ENCODE results near the gene NRTN. TPM values are rescaled to one million over a fixed set of nuclear protein-coding genes. Genes with fewer than 3 reads are reported as not detected.
"Not testable (repeated sequence)": the region's sequence is repeated elsewhere in the genome, so short reads cannot be mapped to it uniquely, and the experiment has no call there.

The NRTN gene
- total RNA-seq, 1 experiment from 2014 or later = 0.80 TPM

DNA sequence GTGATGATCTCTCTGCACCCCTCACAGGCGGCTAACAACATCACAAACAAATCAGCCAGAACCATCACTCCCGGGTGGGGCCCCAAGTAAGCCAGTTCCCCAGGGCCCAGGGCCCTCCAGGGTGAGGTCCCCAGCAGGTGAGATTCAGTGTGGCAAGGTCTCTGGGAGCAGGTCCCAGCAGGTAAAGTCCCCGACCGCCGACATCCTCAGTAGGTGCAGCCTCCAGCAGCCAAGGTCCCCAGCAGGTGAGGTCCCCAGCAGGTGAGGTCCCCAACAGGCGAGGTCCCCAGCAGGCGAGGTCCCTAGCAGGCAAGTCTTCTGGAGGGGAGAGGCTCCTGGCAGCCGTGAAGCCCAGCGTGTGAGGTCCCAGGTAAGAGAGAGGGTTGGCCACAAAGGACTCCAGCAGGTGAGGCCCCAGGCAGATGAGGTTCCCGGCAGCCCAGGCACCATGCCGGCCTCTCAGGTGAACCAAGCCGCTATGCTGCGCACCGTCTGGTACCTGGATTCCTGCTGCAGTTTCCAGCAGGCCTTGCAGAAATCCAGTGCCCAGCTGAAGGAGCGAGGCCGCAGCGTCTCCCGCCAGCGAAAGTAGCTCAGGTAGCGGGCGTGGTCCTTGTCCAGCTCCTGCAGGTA lies 38.5 kb downstream of the NRTN start:
- TF ChIP-seq TCF7L2 (IDR thresholded peaks at IDR 0.05; ENCODE audit: low read depth, low read length) = no peak
- TF ChIP-seq SIN3A (IDR thresholded peaks at IDR 0.05; ENCODE audit: borderline replicate concordance, insufficient read depth, low read depth, low read length) = no peak
- TF ChIP-seq, protein P1, sequence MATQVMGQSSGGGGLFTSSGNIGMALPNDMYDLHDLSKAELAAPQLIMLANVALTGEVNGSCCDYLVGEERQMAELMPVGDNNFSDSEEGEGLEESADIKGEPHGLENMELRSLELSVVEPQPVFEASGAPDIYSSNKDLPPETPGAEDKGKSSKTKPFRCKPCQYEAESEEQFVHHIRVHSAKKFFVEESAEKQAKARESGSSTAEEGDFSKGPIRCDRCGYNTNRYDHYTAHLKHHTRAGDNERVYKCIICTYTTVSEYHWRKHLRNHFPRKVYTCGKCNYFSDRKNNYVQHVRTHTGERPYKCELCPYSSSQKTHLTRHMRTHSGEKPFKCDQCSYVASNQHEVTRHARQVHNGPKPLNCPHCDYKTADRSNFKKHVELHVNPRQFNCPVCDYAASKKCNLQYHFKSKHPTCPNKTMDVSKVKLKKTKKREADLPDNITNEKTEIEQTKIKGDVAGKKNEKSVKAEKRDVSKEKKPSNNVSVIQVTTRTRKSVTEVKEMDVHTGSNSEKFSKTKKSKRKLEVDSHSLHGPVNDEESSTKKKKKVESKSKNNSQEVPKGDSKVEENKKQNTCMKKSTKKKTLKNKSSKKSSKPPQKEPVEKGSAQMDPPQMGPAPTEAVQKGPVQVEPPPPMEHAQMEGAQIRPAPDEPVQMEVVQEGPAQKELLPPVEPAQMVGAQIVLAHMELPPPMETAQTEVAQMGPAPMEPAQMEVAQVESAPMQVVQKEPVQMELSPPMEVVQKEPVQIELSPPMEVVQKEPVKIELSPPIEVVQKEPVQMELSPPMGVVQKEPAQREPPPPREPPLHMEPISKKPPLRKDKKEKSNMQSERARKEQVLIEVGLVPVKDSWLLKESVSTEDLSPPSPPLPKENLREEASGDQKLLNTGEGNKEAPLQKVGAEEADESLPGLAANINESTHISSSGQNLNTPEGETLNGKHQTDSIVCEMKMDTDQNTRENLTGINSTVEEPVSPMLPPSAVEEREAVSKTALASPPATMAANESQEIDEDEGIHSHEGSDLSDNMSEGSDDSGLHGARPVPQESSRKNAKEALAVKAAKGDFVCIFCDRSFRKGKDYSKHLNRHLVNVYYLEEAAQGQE (IDR thresholded peaks at IDR 0.05; ENCODE audit: insufficient read depth in 1 of 2, low read depth in 2 of 2, low read length in 1 of 2) = no peak
- TF ChIP-seq POLR2AphosphoS5 (IDR thresholded peaks at IDR 0.05; ENCODE audit: low read depth, low read length) = no peak
- TF ChIP-seq, protein P2, sequence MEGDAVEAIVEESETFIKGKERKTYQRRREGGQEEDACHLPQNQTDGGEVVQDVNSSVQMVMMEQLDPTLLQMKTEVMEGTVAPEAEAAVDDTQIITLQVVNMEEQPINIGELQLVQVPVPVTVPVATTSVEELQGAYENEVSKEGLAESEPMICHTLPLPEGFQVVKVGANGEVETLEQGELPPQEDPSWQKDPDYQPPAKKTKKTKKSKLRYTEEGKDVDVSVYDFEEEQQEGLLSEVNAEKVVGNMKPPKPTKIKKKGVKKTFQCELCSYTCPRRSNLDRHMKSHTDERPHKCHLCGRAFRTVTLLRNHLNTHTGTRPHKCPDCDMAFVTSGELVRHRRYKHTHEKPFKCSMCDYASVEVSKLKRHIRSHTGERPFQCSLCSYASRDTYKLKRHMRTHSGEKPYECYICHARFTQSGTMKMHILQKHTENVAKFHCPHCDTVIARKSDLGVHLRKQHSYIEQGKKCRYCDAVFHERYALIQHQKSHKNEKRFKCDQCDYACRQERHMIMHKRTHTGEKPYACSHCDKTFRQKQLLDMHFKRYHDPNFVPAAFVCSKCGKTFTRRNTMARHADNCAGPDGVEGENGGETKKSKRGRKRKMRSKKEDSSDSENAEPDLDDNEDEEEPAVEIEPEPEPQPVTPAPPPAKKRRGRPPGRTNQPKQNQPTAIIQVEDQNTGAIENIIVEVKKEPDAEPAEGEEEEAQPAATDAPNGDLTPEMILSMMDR (IDR thresholded peaks at IDR 0.05) = no peak
- in situ Hi-C loops (cut with HindIII; ENCODE audit: low pct_unique_long_range_greater_than_20kb, low sequenced_read_pairs) = no loop called here
- BruUV-seq (replicated peaks) = no TSS peak
- H3K27me3 ChIP-seq (ENCODE audit: control insufficient read depth, insufficient read depth, low read length) = no peaks in the 10 kb centered on the region
- H3K36me3 ChIP-seq (ENCODE audit: control insufficient read depth, insufficient read depth, low read length) = no peaks in the 10 kb centered on the region
- intact Hi-C loops (cut with micrococcal nuclease; ENCODE audit: unreplicated experiment) = no loop called here
- no peak for DNase-seq (ENCODE audit: low read depth, low spot score)
- no peak overlapping the region for H3K27ac ChIP-seq (ENCODE audit: low read length)
- H3K4me3 ChIP-seq (ENCODE audit: low read depth in 2 of 2, low read length in 2 of 2) = no peak overlapping the region
- ChIA-PET CTCF (interaction anchor here (1.3 kb wide), 1 partner anchor 20 kb away, joined by 3 read pairs; no protein-coding TSS in a partner anchor), POLR2A (no interaction called here)
- ATAC-seq = no peak
- no peaks in the 10 kb centered on the region for H3K4me1 ChIP-seq (ENCODE audit: control insufficient read depth, insufficient read depth, low read length)
- H3K9me3 ChIP-seq (ENCODE audit: control insufficient read depth, insufficient read depth, low read depth, low read length) = no peaks in the 10 kb centered on the region

DNA sequence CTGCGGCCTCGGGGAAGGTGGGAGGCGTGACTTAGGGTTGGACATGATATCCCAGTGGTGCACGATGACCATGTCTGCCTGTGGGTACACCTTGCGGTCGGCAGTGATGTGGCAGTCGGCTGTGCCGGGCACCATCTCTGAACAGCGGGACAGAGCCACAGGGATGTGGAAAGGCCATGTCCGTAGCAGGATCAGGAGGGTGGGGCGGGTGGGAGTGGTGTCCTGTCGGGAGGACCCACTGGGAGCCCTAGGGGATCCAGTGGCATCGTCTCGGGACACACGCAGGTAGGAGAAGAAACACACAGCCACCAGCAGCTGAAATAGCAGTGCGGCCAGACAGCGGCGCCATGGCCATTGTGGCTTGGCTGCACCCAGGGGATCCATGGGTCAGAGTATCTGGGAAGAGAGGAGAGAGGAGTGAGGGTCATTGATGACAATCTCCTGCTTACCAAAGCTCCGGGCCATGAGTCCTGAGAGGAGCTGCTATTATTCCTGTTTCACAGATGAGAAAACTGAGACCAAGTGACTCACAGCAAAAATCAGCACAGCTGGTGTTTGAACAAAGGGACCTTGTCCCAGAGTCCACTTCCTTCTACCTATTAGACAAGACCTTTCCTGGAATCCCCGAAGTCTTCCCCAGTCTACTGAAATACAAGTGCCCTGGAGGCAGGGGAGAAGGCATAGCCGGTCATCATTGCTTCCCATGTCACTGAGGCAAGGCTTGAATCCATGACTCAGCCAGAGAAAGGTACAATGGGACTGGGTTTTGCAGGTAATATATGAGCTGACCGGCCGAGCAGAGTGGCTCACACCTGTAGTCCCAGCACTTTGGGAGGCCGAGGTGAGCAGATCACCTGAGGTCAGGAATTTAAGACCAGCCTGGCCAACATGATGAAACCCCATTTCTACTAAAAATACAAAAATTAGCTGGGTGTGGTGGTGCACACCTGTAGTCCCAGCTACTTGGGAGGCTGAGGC lies 39.9 kb downstream of the NRTN start:
- in situ Hi-C loops (cut with HindIII; ENCODE audit: low pct_unique_long_range_greater_than_20kb, low sequenced_read_pairs) (no loop called here), intact Hi-C loops (cut with micrococcal nuclease; ENCODE audit: unreplicated experiment) (no loop called here)
- Histone ChIP-seq H3K27me3 (ENCODE audit: control insufficient read depth, insufficient read depth, low read length) (no peaks in the 10 kb centered on the region), H3K27ac (ENCODE audit: low read length) (no peak overlapping the region), H3K9me3 (ENCODE audit: control insufficient read depth, insufficient read depth, low read depth, low read length) (no peaks in the 10 kb centered on the region), H3K36me3 (ENCODE audit: control insufficient read depth, insufficient read depth, low read length) (no peaks in the 10 kb centered on the region), H3K4me1 (ENCODE audit: control insufficient read depth, insufficient read depth, low read length) (no peaks in the 10 kb centered on the region), H3K4me3 (ENCODE audit: low read depth in 2 of 2, low read length in 2 of 2) (no peak overlapping the region)
- POLR2A ChIA-PET = no interaction called here
- no peak for ATAC-seq
- CTCF ChIA-PET = interaction anchor here (1.3 kb wide), 1 partner anchor 18 kb away, joined by 3 read pairs; no protein-coding TSS in a partner anchor
- TF ChIP-seq, protein P2 (IDR thresholded peaks at IDR 0.05) = no peak
- no peak for TF ChIP-seq SIN3A (IDR thresholded peaks at IDR 0.05; ENCODE audit: borderline replicate concordance, insufficient read depth, low read depth, low read length)
- TF ChIP-seq, protein P1 (IDR thresholded peaks at IDR 0.05; ENCODE audit: insufficient read depth in 1 of 2, low read depth in 2 of 2, low read length in 1 of 2) = no peak
- TF ChIP-seq POLR2AphosphoS5 (IDR thresholded peaks at IDR 0.05; ENCODE audit: low read depth, low read length) = no peak
- TF ChIP-seq TCF7L2 (IDR thresholded peaks at IDR 0.05; ENCODE audit: low read depth, low read length) = no peak
- no TSS peak for BruUV-seq (replicated peaks)
- no peak for DNase-seq (ENCODE audit: low read depth, low spot score)

DNA sequence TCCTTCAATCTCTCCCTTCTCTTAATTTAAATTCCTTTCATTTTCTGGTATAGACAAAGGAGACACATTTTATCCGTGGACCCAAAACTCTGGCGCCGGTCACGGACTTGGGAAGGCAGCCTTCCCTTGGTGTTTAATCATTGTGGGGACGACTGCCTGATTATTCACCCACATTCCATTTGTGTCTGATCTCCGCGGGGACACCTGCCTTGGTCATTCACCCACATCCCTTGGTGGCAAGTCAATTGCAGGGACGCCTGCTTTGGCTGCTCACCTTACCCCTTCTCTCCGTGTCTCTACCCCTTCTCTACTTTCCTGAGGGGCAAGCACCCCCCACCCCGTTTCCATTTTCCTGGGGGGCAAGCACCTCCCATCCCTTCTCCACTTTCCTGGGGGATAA lies 43.0 kb downstream of the NRTN start:
- H3K27ac ChIP-seq (ENCODE audit: low read length); H3K4me3 ChIP-seq (ENCODE audit: low read depth in 2 of 2, low read length in 2 of 2); intact Hi-C loops (cut with micrococcal nuclease; ENCODE audit: unreplicated experiment); POLR2A ChIA-PET; DNase-seq (ENCODE audit: low read depth, low spot score); CTCF ChIA-PET; H3K4me1 ChIP-seq (ENCODE audit: control insufficient read depth, insufficient read depth, low read length); BruUV-seq (replicated peaks); in situ Hi-C loops (cut with HindIII; ENCODE audit: low pct_unique_long_range_greater_than_20kb, low sequenced_read_pairs); H3K27me3 ChIP-seq (ENCODE audit: control insufficient read depth, insufficient read depth, low read length); ATAC-seq; H3K36me3 ChIP-seq (ENCODE audit: control insufficient read depth, insufficient read depth, low read length); H3K9me3 ChIP-seq (ENCODE audit: control insufficient read depth, insufficient read depth, low read depth, low read length): not testable (repeated sequence)
